Measurements from ENCODE around the gene BSN. TPM values are rescaled to one million over a fixed set of nuclear protein-coding genes. Genes with fewer than 3 reads are reported as not detected.

Gene BSN
- total and polyA plus RNA-seq, 2 donors (not counting 3 experiments of a cell fraction or from before 2014, with no cell fraction given), result 0.04 to 0.27 TPM

- Histone ChIP-seq H3K79me2 (ENCODE audit: control insufficient read depth, insufficient read depth, low read length) (no peaks in the 10 kb centered on the region), H3K4me1 (ENCODE audit: control insufficient read depth, extremely low read depth, insufficient read depth, low read length) (no peaks in the 10 kb centered on the region), H3K4me3 (replicated peaks in 1 of 3; ENCODE audit: insufficient read depth in 1 of 3, low read depth in 1 of 3, low read length in 3 of 3) (no peak overlapping the region), H3K27me3 (ENCODE audit: control insufficient read depth in 2 of 2, insufficient read depth in 2 of 2, low read length in 2 of 2) (peaks cover 4 to 9% of the 10 kb centered on the region in 2 experiments), H3K9me3 (replicated peaks; ENCODE audit: control insufficient read depth, insufficient read depth, low read length) (no peaks in the 10 kb centered on the region), H4K20me1 (replicated peaks; ENCODE audit: control insufficient read depth, extremely low read depth, insufficient read depth, low read length) (no peaks in the 10 kb centered on the region), H2AFZ (ENCODE audit: low read depth, low read length) (no peak overlapping the region), H3K4me2 (ENCODE audit: insufficient read depth, low read length) (no peak overlapping the region), H3K36me3 (ENCODE audit: control insufficient read depth in 2 of 2, extremely low read depth in 1 of 2, insufficient read depth in 2 of 2, low read length in 2 of 2) (no peaks in the 10 kb centered on the region), H3K9me1 (replicated peaks; ENCODE audit: control insufficient read depth, extremely low read depth, insufficient read depth, low read length) (no peaks in the 10 kb centered on the region), H3K27ac (ENCODE audit: insufficient read depth, low read depth, low read length) (no peak overlapping the region), H3K9ac (replicated peaks; ENCODE audit: extremely low read depth, insufficient read depth, low read length) (no peak overlapping the region)
- DNase-seq (ENCODE audit: low read depth, low spot score), result no peak
- ChIA-PET POLR2A (no interaction called here), CTCF (interaction anchor here (0.8 kb wide), 1 partner anchor 77 kb away, joined by 3 read pairs; no protein-coding TSS in a partner anchor)
- TF ChIP-seq POLR2A (IDR thresholded peaks at IDR 0.05; ENCODE audit: low read depth, low read length) (no peak), FOS (IDR thresholded peaks at IDR 0.05; ENCODE audit: borderline replicate concordance, insufficient read depth, low read length) (no peak), GATA2 (IDR thresholded peaks at IDR 0.05; ENCODE audit: insufficient read depth, insufficient read length, low read depth, low read length) (no peak), JUN (IDR thresholded peaks at IDR 0.05; ENCODE audit: borderline replicate concordance, insufficient read depth, insufficient read length, low read depth) (no peak), MAX (IDR thresholded peaks at IDR 0.05; ENCODE audit: insufficient read depth, insufficient read length) (no peak), EZH2 (IDR thresholded peaks at IDR 0.05; ENCODE audit: borderline replicate concordance, low read depth, low read length, severe bottlenecking) (no peak), CTCF (IDR thresholded peaks at IDR 0.05; ENCODE audit: extremely low read depth in 1 of 2, insufficient read depth in 1 of 2, low read depth in 1 of 2, low read length in 2 of 2) (no peak), POLR2AphosphoS5 (IDR thresholded peaks at IDR 0.05; ENCODE audit: insufficient read depth, low read depth, low read length) (no peak), MYC (IDR thresholded peaks at IDR 0.05; ENCODE audit: low read depth, low read length) (no peak)
- BruUV-seq (replicated peaks), result no TSS peak
- no peak for FAIRE-seq
- intact Hi-C loops (cut with micrococcal nuclease), result no loop called here
- dilution Hi-C loops (cut with MboI; ENCODE audit: extremely low pct_ligation_motif_present, low sequenced_read_pairs), result no loop called here
Observed at GRCh38 chr3:49616491-49616941, 62.2 kb downstream of the BSN start.

Measured in endothelial cell of umbilical vein (primary cell).